ENCODE measurements around the gene OR1J1. TPM values are rescaled to one million over a fixed set of nuclear protein-coding genes. Genes with fewer than 3 reads are reported as not detected.

The OR1J1 gene
- total RNA-seq, 1 donor from 2014 or later: not detected

Other genes starting within 250 kb of the OR1J1 start
- gene LHX6, start 249.0 kb downstream of the OR1J1 start, total RNA-seq: 0.08 TPM in 1 of 2 replicates, not detected in the other
- gene RBM18, start 213.1 kb downstream of the OR1J1 start, total RNA-seq: 29.9 and 31.5 TPM in 2 replicates
- 58.8 and 66.0 TPM in 2 replicates for gene MRRF, start 213.0 kb downstream of the OR1J1 start, total RNA-seq
- gene PTGS1, start 106.9 kb downstream of the OR1J1 start, total RNA-seq: 0.54 and 0.61 TPM in 2 replicates
- gene OR1J2, start 32.9 kb upstream of the OR1J1 start, total RNA-seq: not detected in 2 replicates
- not detected in 2 replicates for gene OR1J4, start 41.2 kb upstream of the OR1J1 start, total RNA-seq
- not detected in 2 replicates for gene OR1N1, start 49.4 kb upstream of the OR1J1 start, total RNA-seq
- not detected in 2 replicates for gene OR1N2, start 75.2 kb upstream of the OR1J1 start, total RNA-seq
- not detected in 2 replicates for gene OR1L8, start 105.5 kb upstream of the OR1J1 start, total RNA-seq
- gene OR1Q1, start 136.8 kb upstream of the OR1J1 start, total RNA-seq: not detected in 2 replicates
- gene OR1B1, start 179.7 kb upstream of the OR1J1 start, total RNA-seq: not detected in 2 replicates
- not detected in 2 replicates for gene OR1L1, start 183.8 kb upstream of the OR1J1 start, total RNA-seq
- not detected in 2 replicates for gene OR1L3, start 197.2 kb upstream of the OR1J1 start, total RNA-seq
- gene OR1L4, start 246.1 kb upstream of the OR1J1 start, total RNA-seq: not detected in 2 replicates

All from activated T-helper 1 cell treated with anti-CD3 and anti-CD28 coated beads, Interleukin-12 subunit alpha, Interleukin-12 subunit beta, Interleukin-2, Interleukin-4 antibody, amounts not matched to agents 30 ng/mL and 10 ng/mL and 1 ng/mL, durations not matched to agents 14 hours and 24 hours and 36 hours (primary cell).